SK-MEL-5 (cell line): ENCODE measurements around the gene TIMP4. TPM values are rescaled to one million over a fixed set of nuclear protein-coding genes. Genes with fewer than 3 reads are reported as not detected.

Experiments used
- DNase-seq: peaks from one replicate; pipeline ENCODE4 v3.0.0-alpha.2; 2016; ENCODE audit warnings: low read depth, low spot score
- in situ Hi-C: cut with HindIII; loops from 2 replicates; pipeline ENCODE4 v1.10.0; 2016; ENCODE audit warnings: low sequenced_read_pairs, high pct_unique_total_duplicates, low pct_unique_long_range_greater_than_20kb
- total RNA-seq: library from RNA; depleted of rRNA; stranded (reverse); fragments of >200 nt; shearing (Covaris generic); gene quantifications from 2 replicates; pipeline ENCODE4 v1.2.3, GENCODE V29; 2014; rRNA removed

TIMP4 gene
- total RNA-seq, 1 experiment from 2014 or later, result not detected

- in situ Hi-C loops, result no loop called here
- no peak for DNase-seq
These were observed 31.3 kb downstream of the TIMP4 start for GRCh38 chr3:12127391-12127790.

DNA sequence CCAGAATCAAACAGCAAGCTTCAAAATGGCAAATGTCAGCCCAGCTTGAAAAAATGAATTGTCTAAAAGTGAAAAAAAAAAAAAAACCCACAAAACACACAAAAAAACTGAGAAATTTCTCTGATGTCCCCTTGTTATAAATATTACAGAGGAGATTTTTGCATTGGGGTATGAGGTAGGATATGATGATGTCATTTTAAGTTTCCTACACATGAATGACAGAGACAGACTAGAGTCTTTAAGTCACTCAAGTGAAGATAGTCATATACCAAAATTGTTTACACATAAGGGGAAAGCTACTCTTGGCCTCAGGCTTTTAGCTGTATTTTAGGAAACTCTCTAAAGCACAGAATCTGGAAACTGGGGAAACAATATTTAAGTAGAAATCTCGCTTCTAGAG is 32.9 kb downstream of the TIMP4 start:
- no peak for DNase-seq
- in situ Hi-C loops, result no loop called here

DNA sequence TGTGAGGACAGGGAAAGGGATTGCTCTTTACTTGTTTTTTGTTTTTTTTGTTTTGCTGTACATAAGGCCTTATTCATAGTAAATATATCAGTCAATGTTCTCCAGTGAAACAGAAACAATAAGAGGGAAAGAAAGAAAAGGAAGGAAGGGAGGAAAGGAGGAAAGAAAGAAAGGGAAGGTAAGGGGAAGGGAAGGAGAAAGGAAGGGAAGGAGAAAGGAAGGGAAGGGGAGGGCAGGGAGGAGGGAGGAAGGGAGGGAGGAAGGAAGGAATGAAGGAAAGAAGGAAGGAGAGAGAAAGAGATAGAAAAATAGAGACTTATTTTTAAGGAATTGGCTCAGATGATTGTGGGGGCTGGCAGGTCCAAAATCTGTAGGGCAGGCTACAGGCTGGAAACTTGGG is 37.2 kb downstream of the TIMP4 start:
- in situ Hi-C loops, result no loop called here

DNA sequence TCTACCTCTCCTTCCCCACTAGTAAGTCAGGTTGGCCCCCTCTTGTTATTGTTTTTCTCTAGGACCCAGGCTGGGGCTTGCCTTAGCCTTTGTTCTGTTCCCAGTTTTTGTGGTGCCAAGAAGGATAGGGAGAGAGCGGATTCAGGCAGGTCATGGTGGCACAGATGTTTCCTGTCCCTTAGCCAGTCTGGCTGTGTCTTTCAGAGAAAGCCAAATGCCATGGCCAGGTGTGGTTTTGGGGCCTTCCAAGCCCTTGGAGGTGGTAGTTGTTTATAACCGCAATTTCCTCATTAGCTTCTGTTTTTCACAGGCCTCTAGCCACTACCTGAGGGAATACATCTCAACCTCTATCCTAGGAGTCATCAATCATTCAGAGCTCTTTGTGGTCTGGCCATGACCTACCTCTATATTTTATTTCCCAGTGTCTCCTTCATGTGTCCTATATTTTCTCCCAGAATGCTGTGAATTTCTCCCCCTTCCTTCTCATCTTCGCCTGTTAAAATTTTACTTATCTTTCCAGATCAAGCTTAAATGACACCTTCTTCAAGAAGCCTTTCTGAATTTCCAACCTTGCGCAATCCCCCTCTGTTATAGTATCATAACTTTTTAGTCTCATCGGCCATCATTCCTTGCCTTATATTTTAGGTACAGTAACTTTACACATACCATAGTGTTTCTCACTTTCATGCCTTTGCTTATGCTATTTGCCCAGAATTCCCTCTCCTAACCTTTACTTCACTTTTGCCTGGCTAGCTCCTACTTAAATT is 38.2 kb downstream of the TIMP4 start:
- DNase-seq, result no peak
- in situ Hi-C loops, result no loop called here

More for the DNA sequence above, 37.2 kb downstream of the TIMP4 start:
- DNase-seq, result no peak

DNA sequence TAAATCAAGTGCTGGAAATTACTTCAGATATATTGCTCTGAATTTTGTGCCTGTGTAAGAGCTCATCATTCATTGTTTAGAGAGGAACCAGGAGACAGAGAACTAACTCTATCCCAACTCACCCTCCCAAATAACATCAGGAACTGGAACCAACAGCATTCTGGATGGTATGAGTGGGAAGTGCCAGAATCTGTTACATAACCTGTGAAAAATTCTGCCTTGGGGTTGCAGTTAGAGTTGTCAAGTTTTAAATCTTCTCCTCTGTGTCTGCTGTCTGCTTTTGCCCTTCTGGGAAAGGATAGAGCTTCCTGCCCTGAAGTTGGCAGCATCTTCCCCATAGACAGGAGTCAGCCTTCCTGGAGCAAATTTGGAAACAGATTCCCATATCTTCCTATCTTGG is 41.2 kb downstream of the TIMP4 start:
- in situ Hi-C loops, result no loop called here
- DNase-seq, result no peak

DNA sequence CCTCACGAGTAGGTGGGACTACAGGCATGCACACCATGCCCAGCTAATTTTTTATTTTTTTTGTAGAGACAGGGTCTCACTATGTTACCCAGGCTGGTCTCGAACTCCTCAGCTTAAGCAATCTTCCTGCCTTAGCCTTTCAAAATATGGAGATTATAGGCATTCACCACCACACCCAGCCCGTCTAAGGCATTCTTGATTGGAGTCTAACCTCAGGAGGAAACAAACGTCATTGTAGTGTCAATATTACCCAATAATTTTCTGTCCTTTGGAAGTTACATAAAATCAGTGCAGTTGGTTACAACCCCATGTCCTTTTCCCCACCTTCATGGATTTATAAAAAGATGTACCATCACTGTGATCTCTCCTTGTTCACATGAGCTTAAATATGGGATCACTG is 41.8 kb downstream of the TIMP4 start:
- in situ Hi-C loops, result no loop called here

GRCh38 chr3:12115849-12116248 is 42.9 kb downstream of the TIMP4 start:
- DNase-seq, result no peak
- in situ Hi-C loops, result no loop called here

More for the DNA sequence above, 41.8 kb downstream of the TIMP4 start:
- no peak for DNase-seq

DNA sequence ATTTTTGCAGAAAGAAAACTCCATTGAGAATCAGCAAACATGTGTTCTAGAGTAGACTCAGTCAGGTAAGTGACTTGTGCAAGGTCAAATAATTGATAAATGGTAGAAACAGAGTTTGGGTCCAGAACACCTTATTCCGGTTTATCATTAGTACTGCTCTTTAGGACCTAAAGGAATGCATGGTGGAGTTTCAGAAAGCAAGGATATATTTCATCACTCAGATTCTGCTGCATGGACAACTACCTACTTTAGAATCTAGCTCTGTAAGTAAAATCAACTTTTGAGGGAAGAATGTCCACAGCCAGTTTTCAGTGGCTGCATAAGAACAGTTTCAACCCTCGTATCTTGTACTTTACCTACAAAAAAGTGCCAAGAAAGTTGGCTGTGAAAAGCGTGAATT is 43.6 kb downstream of the TIMP4 start:
- in situ Hi-C loops, result no loop called here
- DNase-seq, result no peak

DNA sequence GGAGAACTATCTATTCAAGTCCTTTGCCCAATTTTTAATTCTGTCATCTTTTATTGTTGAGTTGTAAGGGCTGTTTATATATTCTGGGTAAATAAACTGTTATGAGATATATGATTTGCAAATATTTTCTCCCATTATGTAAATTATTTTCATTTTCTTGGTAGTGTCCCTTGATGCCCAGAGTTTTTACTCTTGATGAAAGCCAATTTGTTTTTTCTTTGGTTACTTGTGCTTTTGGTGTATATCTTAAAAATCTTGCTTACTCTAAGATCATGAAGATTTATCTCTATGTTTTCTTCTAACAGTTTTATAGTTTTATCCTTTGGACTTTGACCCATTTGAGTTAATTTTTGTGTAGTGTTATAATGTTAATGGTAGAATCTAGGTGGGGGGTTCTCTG is 44.5 kb downstream of the TIMP4 start:
- DNase-seq, result no peak
- in situ Hi-C loops, result no loop called here

GRCh38 chr3:12107071-12107713 is 51.5 kb downstream of the TIMP4 start:
- in situ Hi-C loops, result no loop called here

More at GRCh38 chr3:12107071-12107713, 51.5 kb downstream of the TIMP4 start:
- no peak for DNase-seq

Other genes starting within 250 kb of the TIMP4 start
- not detected in 2 replicates for gene SYN2, start 154.5 kb downstream of the TIMP4 start, total RNA-seq
- 3.2 and 3.3 TPM in 2 replicates for gene PPARG, start 130.2 kb upstream of the TIMP4 start, total RNA-seq